Activated T-cell treated with anti-CD3 and anti-CD28 coated beads, Interleukin-2, amount 50 U/mL, for 4 hours (primary cell): ENCODE results near the gene LHPP. TPM values are rescaled to one million over a fixed set of nuclear protein-coding genes. Genes with fewer than 3 reads are reported as not detected.
A peak's percentile ranks its signal among the peaks of the same experiment; 100 is the strongest.

Experiments used
- ATAC-seq, 2 donors: fragments of 200-7000 bp; cut with Tn5 transposase; one replicate each; pipeline ENCODE4 v1.10.0; 2021
- DNase-seq: peaks from one replicate; pipeline ENCODE4 v3.0.0-alpha.2; 2020
- H3K27me3 Mint-ChIP-seq: one replicate; pipeline ENCODE4 v1.8.0; 2021; ENCODE audit warnings: low read depth, mixed read lengths
- H3K36me3 Mint-ChIP-seq: one replicate; pipeline ENCODE4 v1.8.0; 2022; ENCODE audit warnings: mixed read lengths; ENCODE audit not compliant: insufficient read depth
- H3K4me1 Mint-ChIP-seq: one replicate; pipeline ENCODE4 v1.8.0; 2021; ENCODE audit warnings: low read depth, mixed read lengths
- H3K4me3 Mint-ChIP-seq: one replicate; pipeline ENCODE4 v1.8.0; 2021; ENCODE audit warnings: mild to moderate bottlenecking, moderate library complexity, mixed read lengths
- H3K9me3 Mint-ChIP-seq: one replicate; pipeline ENCODE4 v1.8.0; 2021; ENCODE audit warnings: mixed read lengths
- total RNA-seq, 3 donors: library from RNA; stranded (reverse); gene quantifications; one replicate each; pipeline ENCODE4 v1.2.1, GENCODE V29; 2021

LHPP gene
- total RNA-seq, 3 donors from 2014 or later, result 2.5 to 3.3 (median 3.2) TPM

DNA sequence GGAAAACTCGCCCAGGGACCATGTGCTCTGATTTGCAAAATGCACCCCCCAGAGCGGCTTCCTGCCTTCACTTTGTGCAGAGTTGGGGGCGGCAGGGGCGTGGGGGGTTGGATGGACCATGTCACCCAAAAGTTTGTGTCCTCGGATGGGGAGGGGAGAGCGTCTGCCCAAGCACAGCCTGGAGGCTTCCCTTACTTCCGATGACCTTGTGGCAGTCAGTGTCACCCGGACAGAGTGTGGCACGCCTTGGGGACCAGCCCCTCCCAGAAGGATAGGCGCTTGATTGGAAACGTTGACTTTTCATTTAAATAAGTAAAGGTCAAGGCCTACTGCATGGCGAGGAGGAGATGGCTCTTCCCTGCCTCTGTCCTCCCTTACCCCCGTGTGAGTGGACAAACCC is 71.6 kb downstream of the LHPP start:
- peaks cover 5% of the 10 kb centered on the region for H3K4me1 Mint-ChIP-seq
- no peak for DNase-seq
- no peaks in the 10 kb centered on the region for H3K9me3 Mint-ChIP-seq
- no peaks in the 10 kb centered on the region for H3K36me3 Mint-ChIP-seq
- no peak for ATAC-seq
- H3K4me3 Mint-ChIP-seq, result no peak overlapping the region
- H3K27me3 Mint-ChIP-seq, result no peaks in the 10 kb centered on the region

DNA sequence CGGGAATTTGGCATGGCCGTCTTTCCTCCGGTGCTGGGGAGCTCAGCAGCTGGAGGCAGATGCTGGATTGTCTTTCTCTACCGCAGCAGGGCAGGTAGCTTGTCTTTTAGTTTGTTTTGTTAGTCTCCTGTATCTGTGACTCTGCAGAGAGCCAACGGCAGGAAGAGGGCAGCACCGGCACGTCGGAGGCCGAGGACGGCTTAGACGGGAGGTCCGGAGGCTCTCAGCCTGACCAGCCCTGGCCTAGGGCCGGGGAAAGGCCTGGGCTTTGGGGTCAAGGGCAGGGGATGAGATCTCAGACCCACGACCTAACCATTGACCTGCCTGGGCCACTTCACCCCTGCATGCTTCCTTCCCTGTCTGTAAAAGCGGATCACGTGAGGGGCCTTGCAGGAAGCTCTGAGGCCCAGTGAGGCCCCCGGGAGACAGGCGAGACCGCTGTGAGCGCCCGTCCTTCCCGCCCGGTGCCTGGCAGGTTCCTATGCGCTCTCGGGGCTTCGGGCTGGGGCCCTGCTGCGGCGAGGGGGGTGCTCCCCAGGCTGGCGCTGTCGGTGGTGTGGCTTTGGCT is 72.7 kb downstream of the LHPP start:
- no peaks in the 10 kb centered on the region for H3K9me3 Mint-ChIP-seq
- no peak for ATAC-seq
- H3K36me3 Mint-ChIP-seq, result no peaks in the 10 kb centered on the region
- no peak overlapping the region for H3K4me3 Mint-ChIP-seq
- H3K4me1 Mint-ChIP-seq, result peaks cover 5% of the 10 kb centered on the region
- no peaks in the 10 kb centered on the region for H3K27me3 Mint-ChIP-seq
- no peak for DNase-seq

DNA sequence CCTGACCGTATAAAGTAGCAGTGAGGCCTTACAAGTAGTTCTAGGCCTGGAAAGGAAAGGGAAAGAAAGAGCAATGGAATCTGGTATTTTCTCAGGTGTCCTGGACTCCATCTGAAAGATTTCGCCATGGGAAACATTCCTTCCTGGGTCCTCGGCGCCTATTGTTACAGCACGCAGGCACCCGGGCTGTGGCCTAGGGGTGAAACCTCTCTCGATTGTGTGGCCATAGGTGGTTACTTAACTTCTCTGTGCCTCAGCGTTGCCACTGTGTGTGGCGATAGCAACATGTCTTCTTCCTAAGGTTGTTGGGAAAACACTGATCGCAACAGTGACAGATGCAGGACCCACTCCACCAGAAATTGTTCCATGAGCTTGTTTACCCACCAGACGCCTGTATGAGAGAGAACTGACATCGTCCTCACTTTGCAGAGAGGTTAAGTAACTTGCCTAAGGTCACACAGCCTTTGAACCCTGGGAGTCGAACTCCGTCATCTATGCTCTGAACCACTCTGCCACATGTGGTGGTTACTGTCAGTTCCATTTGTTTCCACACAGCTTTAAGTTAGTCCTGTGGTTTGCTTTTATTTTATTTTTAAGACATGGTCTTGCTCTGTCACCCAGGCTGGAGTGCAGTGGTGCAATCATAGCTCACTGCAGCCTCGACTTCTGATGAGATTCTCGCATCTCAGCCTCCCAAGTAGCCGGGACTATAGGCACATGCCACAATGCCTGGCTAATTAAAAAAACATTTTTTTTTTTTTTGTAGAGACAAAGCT is 73.4 kb downstream of the LHPP start:
- ATAC-seq (no peak), DNase-seq (no peak)
- Mint-ChIP-seq H3K36me3 (no peaks in the 10 kb centered on the region), H3K27me3 (no peaks in the 10 kb centered on the region), H3K4me3 (no peak overlapping the region), H3K4me1 (peaks cover 5% of the 10 kb centered on the region), H3K9me3 (no peaks in the 10 kb centered on the region)

DNA sequence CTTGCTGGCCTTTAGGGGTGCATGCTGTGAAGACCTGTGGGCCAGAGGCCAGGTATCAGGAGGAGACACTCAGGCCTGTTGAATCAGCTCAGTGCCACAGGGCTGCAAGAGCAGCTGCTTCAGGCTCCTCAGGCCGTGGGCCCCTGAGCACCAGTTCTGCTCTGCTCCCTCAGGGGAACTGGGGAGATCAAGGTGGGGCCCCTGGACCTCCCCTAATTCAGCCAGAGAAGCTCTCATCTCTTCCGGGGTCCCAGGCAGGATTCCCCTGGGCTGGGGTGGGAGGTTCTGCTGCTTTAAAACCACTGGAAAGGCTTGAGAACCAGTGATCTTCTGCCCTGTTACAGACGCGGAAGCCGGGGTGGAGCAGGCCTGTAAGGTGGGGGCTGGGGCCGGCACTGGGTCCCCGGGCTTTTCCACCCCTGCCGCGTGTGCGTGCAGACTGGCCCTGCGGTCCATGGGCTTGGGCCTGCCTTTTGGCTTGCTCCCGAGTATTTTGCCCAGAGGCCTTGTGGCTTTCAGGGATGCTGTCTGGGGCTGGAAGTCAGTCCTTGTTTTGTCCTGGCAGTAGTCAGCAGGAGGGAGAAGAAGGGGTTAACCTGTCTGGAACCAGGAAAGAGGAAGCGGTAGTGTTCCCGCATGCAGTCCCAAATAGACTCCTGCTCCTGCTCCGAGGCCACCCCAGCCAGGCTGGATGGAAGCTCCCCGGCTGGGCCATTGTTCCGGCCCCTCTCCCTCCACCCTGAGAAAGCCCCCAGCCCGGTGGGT is 74.3 kb downstream of the LHPP start:
- DNase-seq, result no peak
- H3K36me3 Mint-ChIP-seq, result no peaks in the 10 kb centered on the region
- H3K4me1 Mint-ChIP-seq, result peaks cover 5% of the 10 kb centered on the region
- no peak for ATAC-seq
- H3K4me3 Mint-ChIP-seq, result no peak overlapping the region
- H3K27me3 Mint-ChIP-seq, result no peaks in the 10 kb centered on the region
- no peaks in the 10 kb centered on the region for H3K9me3 Mint-ChIP-seq

DNA sequence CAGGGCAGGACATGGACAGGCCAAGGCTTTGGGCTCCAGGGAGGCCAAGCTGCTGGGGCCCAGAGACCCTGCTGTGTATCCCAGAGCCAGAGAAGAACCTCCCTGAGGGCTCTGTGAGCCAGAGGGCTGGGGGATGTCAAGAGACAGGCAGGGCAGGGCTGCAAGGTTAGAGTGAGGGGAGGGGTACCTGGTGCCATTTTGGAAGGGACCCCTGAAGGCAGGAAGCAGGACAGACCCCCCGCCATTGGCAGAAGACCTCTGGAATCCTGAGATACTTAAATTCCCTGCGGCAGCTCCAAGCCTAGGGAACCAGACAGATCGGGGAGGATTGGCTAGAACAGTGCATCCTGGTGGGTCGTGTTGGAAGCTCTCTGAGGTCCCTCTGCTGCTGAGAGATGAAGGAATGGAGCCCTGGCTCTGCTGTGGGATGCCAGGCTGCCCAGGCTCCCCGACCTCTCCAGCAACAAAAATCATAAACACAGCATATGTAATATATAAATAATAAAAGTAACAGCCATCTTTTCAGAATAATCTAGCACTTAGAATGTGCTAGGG is 75.0 kb downstream of the LHPP start:
- ATAC-seq (no peak), DNase-seq (no peak)
- no peaks in the 10 kb centered on the region for H3K36me3 Mint-ChIP-seq
- H3K4me1 Mint-ChIP-seq, result peaks cover 5% of the 10 kb centered on the region
- no peak overlapping the region for H3K4me3 Mint-ChIP-seq
- no peaks in the 10 kb centered on the region for H3K9me3 Mint-ChIP-seq
- no peaks in the 10 kb centered on the region for H3K27me3 Mint-ChIP-seq

DNA sequence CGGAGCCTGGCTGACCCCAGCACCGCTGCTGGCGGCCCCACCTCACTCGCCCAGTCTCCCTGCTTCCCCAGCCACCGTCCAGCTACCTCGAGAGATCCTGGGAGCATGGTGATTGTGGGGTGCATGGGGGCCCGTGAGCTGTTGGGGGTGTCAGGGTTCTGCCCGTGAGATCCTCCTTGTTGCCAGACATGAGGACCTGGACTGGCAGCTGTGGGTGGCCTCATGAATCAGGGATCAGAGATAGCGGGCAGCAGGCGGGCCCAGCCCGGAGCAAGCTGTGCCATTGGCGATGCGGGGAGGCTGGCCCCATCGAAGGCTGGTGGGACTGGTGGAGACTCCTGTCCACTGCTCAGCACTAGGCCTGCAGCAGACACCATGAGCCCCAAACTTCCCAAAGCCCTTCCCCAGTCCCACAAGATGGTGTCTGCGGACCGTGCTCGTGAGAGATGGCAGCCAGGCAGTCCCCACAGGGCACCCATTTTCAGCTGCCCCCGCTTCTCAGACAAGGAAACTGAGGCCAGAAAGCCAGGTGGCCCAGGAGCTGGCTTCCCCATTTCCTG is 75.6 kb downstream of the LHPP start:
- H3K9me3 Mint-ChIP-seq, result no peaks in the 10 kb centered on the region
- peaks cover 5% of the 10 kb centered on the region for H3K4me1 Mint-ChIP-seq
- H3K4me3 Mint-ChIP-seq, result no peak overlapping the region
- no peaks in the 10 kb centered on the region for H3K36me3 Mint-ChIP-seq
- no peaks in the 10 kb centered on the region for H3K27me3 Mint-ChIP-seq
- DNase-seq (no peak), ATAC-seq (no peak)

DNA sequence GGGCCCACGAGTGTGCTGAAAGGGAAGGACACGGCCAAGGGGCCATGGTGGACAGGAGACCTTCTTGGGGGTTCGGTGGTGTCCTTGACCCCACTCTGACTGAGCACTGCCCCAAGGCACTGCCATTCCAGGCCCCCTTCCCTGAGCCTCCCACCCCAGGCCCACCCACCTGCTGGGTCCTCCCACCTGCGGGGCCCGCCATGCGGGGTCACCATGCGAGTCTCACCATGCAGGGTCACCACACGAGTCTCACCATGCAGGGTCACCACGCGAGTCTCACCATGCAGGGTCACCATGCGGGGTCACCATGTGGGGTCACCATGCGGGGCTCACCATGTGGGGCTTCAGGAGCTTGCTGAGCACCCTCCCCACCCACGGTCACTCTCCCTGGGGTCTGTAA is 76.3 kb downstream of the LHPP start:
- DNase-seq (no peak), ATAC-seq (no peak)
- H3K9me3 Mint-ChIP-seq, result no peaks in the 10 kb centered on the region
- peaks cover 5% of the 10 kb centered on the region for H3K4me1 Mint-ChIP-seq
- H3K36me3 Mint-ChIP-seq, result no peaks in the 10 kb centered on the region
- no peaks in the 10 kb centered on the region for H3K27me3 Mint-ChIP-seq
- no peak overlapping the region for H3K4me3 Mint-ChIP-seq

DNA sequence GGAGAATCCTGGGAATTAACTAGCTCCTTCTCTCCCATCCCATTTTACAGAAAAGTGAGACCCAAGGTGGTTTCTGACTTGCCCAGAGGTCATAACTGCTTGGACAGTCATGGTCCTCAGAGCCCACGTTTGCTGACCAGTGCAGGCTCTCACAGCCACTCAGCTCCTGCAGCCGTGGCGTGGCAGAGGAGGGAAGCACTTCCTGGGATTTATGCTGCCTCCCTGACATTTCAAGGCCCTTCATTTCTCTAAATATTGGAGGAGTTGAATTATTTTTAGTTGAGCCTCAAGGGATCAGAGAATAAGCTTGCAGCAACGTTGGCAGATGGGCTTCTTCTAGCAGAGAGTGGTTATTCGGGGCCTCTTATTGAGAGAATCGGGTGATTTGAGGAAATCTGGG is 77.1 kb downstream of the LHPP start:
- H3K9me3 Mint-ChIP-seq, result no peaks in the 10 kb centered on the region
- no peak overlapping the region for H3K4me3 Mint-ChIP-seq
- H3K4me1 Mint-ChIP-seq, result peaks cover 5% of the 10 kb centered on the region
- H3K36me3 Mint-ChIP-seq, result no peaks in the 10 kb centered on the region
- no peaks in the 10 kb centered on the region for H3K27me3 Mint-ChIP-seq
- DNase-seq, result no peak
- ATAC-seq, result no peak

DNA sequence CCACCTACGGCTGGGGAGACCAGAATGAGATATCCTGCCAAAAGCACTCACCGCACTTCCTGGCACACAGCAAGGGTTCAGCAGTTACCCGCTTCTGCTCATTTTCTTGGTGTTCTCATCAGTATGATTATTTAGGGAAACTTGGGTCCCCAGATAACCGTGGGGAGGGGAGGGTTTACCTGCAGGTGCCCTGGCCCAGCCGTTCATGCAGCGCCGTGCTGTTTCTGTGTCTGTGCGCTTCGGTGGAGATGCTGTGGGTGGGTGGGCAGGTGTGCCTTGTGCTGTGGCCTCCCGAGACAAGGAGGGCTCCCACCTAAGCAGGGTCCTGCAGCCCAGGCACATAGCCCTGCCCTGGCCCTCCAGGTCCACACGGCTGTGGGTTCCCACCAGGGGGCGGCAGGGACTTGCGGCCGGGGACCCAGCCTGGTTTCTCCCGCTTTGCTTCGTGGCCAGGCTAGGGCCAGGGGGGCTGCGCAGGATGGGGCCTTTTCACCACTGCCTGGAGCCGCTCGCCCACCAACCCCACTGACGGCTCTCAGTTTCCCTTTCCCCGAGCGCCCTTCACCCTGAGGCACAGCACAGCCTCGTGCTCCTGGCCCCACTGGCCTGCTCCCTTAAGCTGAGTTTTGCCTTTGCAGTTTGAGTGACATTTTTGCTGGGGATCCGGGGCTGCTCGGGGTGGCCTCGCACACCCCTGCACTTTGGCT is 78.5 kb downstream of the LHPP start:
- Mint-ChIP-seq H3K4me1 (peaks cover 9% of the 10 kb centered on the region), H3K4me3 (no peak overlapping the region), H3K27me3 (no peaks in the 10 kb centered on the region), H3K9me3 (no peaks in the 10 kb centered on the region), H3K36me3 (no peaks in the 10 kb centered on the region)
- DNase-seq (peak; percentile 71), ATAC-seq (peak; percentile 81 to 92)

DNA sequence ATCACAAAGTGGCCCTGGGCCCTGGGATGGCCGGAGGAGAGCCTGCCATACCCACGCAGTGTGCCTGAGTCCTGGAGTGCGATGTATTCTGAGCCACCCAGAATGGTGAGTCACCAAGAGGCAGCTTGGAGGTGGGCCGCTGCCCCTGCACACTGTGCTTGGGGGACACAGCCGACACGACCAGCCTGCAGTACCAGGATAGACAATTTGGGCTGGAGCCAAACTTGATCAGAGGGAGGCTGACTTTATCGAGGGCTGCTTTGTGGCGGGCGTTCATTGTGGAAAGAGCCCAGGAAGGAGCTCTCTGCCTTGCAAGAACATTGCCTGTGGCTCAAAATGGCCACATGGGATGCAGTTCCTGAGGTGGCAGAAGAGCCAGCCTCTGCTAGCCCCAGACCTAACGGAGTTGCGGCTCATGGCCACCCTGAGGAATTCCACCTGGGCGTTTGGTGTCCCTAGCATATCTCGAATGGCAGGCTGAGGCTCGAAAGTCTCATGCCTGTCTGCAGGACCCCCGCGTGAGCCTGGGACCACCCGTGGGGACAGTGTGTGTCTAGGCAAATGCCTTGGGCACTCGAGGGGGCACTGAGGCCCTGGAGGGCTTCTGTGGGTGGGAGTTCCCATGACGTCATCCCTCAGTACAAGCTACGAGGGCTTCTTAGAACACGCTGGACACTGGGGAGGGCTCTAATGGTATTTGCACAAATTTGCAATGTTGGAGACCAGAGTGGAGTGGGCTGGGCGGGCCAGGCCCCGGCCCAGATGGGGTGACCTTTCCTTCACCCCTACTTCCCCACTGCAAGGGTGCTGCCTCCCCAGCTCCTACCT is 79.7 kb downstream of the LHPP start:
- ATAC-seq, result no peak
- H3K36me3 Mint-ChIP-seq, result no peaks in the 10 kb centered on the region
- no peak for DNase-seq
- no peaks in the 10 kb centered on the region for H3K27me3 Mint-ChIP-seq
- no peak overlapping the region for H3K4me3 Mint-ChIP-seq
- H3K9me3 Mint-ChIP-seq, result no peaks in the 10 kb centered on the region
- peaks cover 15% of the 10 kb centered on the region for H3K4me1 Mint-ChIP-seq

DNA sequence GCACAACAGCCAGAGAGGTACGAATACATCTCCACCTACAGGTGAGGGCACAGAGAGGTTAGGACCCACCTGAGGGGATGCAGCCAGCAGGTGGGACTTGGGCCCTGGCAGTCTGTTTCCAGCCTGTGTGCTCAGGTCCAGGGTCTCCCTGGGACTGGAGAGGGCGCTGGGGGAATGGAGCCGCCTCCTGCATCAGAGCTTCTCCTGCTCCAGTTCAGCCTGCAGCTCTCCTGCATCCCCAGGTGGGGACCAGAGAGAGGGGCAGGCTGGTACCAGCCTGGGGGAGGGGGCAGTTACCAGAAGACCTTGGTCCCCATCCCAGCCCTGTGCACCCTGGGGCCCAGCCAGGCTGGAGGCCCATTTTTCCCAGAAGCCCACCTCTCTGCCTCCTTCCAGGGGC is 80.7 kb downstream of the LHPP start:
- ATAC-seq (no peak), DNase-seq (no peak)
- Mint-ChIP-seq H3K27me3 (no peaks in the 10 kb centered on the region), H3K9me3 (no peaks in the 10 kb centered on the region), H3K4me3 (no peak overlapping the region), H3K36me3 (no peaks in the 10 kb centered on the region), H3K4me1 (peaks cover 18% of the 10 kb centered on the region)

DNA sequence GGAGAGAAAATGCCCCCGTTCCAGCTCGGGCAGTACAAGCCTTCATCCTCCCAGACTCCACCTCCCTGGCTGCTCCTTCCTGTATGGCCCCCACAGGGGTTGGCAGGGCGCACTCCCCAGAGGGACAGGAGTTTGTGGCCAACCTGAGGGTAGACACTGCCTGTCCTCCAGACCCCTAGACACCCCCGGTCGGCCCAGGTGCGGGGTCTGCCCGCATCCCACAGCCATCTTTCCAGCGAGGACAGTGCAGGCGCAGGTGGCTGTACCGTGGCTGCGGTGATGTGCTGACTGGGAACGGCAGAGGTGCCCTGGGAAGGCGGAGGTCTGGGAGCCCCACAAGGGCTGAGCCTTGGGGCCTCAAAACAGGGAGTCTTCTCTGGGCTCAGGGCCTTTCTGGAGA is 81.5 kb downstream of the LHPP start:
- Mint-ChIP-seq H3K4me1 (peaks cover 18% of the 10 kb centered on the region), H3K9me3 (no peaks in the 10 kb centered on the region), H3K36me3 (no peaks in the 10 kb centered on the region), H3K4me3 (no peak overlapping the region), H3K27me3 (no peaks in the 10 kb centered on the region)
- no peak for DNase-seq
- ATAC-seq, result no peak

DNA sequence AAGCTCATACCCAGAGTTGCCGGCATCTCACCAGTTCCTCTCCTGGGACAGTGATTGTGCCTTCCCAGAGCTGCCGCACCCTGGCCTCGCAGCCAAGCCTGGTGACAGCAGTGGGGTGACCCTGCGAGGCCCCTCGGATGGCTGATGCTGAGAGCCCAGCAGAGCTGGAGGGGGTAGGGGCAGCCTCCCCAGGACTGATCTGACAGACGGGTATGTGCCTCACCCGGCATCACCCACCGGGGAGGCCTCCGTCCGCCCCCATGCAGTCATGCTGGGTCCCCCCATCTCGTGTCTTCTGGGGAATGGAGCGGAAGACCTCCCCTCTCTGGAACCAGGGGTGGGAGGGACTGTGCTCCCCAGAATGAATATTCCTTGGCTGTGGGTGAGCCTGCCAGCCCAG is 82.3 kb downstream of the LHPP start:
- no peak for ATAC-seq
- peaks cover 18% of the 10 kb centered on the region for H3K4me1 Mint-ChIP-seq
- no peak overlapping the region for H3K4me3 Mint-ChIP-seq
- no peak for DNase-seq
- H3K9me3 Mint-ChIP-seq, result no peaks in the 10 kb centered on the region
- no peaks in the 10 kb centered on the region for H3K36me3 Mint-ChIP-seq
- no peaks in the 10 kb centered on the region for H3K27me3 Mint-ChIP-seq
